ENCODE data around the gene NPEPL1.

- TF ChIP-seq ZNF274 (IDR thresholded peaks at IDR 0.05; ENCODE audit: low read depth, low read length) (no peak), SUZ12 (IDR thresholded peaks at IDR 0.05; ENCODE audit: extremely low read depth, insufficient read depth, insufficient read length) (no peak)
These were observed 70.5 kb downstream of the NPEPL1 start for GRCh38 chr20:58763076-58763475.
